HCT116 (cell line): Measurements from ENCODE around the gene ECEL1. TPM values are rescaled to one million over a fixed set of nuclear protein-coding genes. Genes with fewer than 3 reads are reported as not detected.

Source experiments
- ATAC-seq: fragments of 200-7000 bp; cut with Tn5 transposase; 2 replicates; pipeline ENCODE4 v1.9.1; 2020; ENCODE audit warnings: mild to moderate bottlenecking, moderate library complexity
- BruUV-seq: library from RNA; stranded (reverse); fragments of 400-500 nt; replicated peaks from 2 replicates; lab custom pipeline; 2021; lab: Mats Ljungman, UMichigan
- CTCF ChIA-PET: fragments of 300-600 bp; sonication (Branson Sonifier 250); formaldehyde crosslinking; loops from one replicate; lab custom pipeline; 2021; ENCODE audit warnings: antibody characterized with exemption; lab: Charles Lee
- POLR2A ChIA-PET: fragments of 300-600, 350-600 bp; sonication (Branson Sonifier 250); formaldehyde crosslinking; loops from one replicate; lab custom pipeline; 2021; ENCODE audit warnings: antibody characterized with exemption; lab: Charles Lee
- RAD21 ChIA-PET, 2 experiments: fragments of 300-600 bp; sonication (Branson Sonifier 250); formaldehyde crosslinking; loops; one replicate each; lab custom pipeline; 2023; ENCODE audit warnings: low total read pairs in 2 of 2; ENCODE audit not compliant: uncharacterized antibody in 2 of 2, unreplicated experiment in 2 of 2, low non-redundant PET in 1 of 2; lab: Charles Lee
- DNase-seq: peaks from one replicate; pipeline ENCODE4 v3.0.0-alpha.2; 2010; ENCODE audit warnings: low read depth, low spot score
- H2AFZ ChIP-seq: fragments of 200-600 bp; shearing (Covaris generic), sonication (generic); 2 replicates; pipeline ENCODE4 v1.6.1; 2017; ENCODE audit warnings: low read depth, mixed run types, mixed read lengths, antibody characterized with exemption, low read length; ENCODE audit not compliant: poor library complexity, severe bottlenecking
- H3K27ac ChIP-seq: 2 replicates; pipeline ENCODE4 v1.5.1; 2012; ENCODE audit warnings: low read depth, low read length
- H3K27me3 ChIP-seq: fragments of 200-600 bp; sonication (generic); 2 replicates; pipeline ENCODE4 v1.6.1; 2016; ENCODE audit warnings: mixed run types, low read length, mixed read lengths; ENCODE audit not compliant: insufficient read depth
- H3K36me3 ChIP-seq, 2 experiments: fragments of 200-500 bp in 1 of 2; fragments of 200-600 bp in 1 of 2; sonication (Bioruptor generic) in 1 of 2; sonication (generic) in 1 of 2; 2 replicates each; pipeline versions ENCODE4 v1.5.1 to v1.6.1; 2014 to 2016; ENCODE audit warnings: low read length in 2 of 2, inconsistent platforms in 1 of 2, mixed read lengths in 1 of 2, mixed run types in 1 of 2; ENCODE audit not compliant: insufficient read depth in 2 of 2, control insufficient read depth in 1 of 2
- H3K4me1 ChIP-seq, 2 experiments: fragments of 200-600 bp in 1 of 2; sonication (generic) in 1 of 2; 2 replicates each; pipeline versions ENCODE4 v1.5.1 to v1.6.1; 2012 to 2017; ENCODE audit warnings: low read length in 2 of 2, inconsistent platforms in 1 of 2, mild to moderate bottlenecking in 1 of 2, mixed read lengths in 1 of 2, mixed run types in 1 of 2, moderate library complexity in 1 of 2; ENCODE audit not compliant: insufficient read depth in 2 of 2, control insufficient read depth in 1 of 2
- H3K4me2 ChIP-seq: fragments of 200-600 bp; sonication (generic); 2 replicates; pipeline ENCODE4 v1.6.1; 2017; ENCODE audit warnings: mixed run types, low read length, mixed read lengths
- H3K4me3 ChIP-seq, 2 experiments: fragments of 200-600 bp in 1 of 2; sonication (generic) in 1 of 2; replicated peaks in 1 of 2; 2 replicates each; pipeline ENCODE4 v1.5.1; 2011 to 2016; ENCODE audit warnings: low read length in 2 of 2, control low read depth in 1 of 2, low read depth in 1 of 2, mild to moderate bottlenecking in 1 of 2, mixed read lengths in 1 of 2, mixed run types in 1 of 2
- H3K79me2 ChIP-seq: fragments of 200-600 bp; sonication (generic); 2 replicates; pipeline ENCODE4 v1.6.1; 2017; ENCODE audit warnings: mild to moderate bottlenecking, mixed run types, low read length, moderate library complexity, mixed read lengths; ENCODE audit not compliant: insufficient read depth
- H3K9ac ChIP-seq: fragments of 200-600 bp; sonication (generic); 2 replicates; pipeline ENCODE4 v1.6.1; 2016; ENCODE audit warnings: low read length, mixed read lengths
- H3K9me2 ChIP-seq: fragments of 200-600 bp; sonication (generic), shearing (Covaris generic); 2 replicates; pipeline ENCODE4 v1.6.1; 2017; ENCODE audit warnings: mixed run types, mild to moderate bottlenecking, moderate library complexity; ENCODE audit not compliant: insufficient read depth
- H3K9me3 ChIP-seq, 2 experiments: fragments of 200-500 bp in 1 of 2; fragments of 200-600 bp in 1 of 2; sonication (Bioruptor generic) in 1 of 2; sonication (generic) in 1 of 2; 2 replicates each; pipeline ENCODE4 v1.6.1; 2014 to 2017; ENCODE audit warnings: low read length in 2 of 2, mixed read lengths in 2 of 2, inconsistent platforms in 1 of 2, low read depth in 1 of 2, mild to moderate bottlenecking in 1 of 2, mixed run types in 1 of 2, moderate library complexity in 1 of 2; ENCODE audit not compliant: control insufficient read depth in 1 of 2, insufficient read depth in 1 of 2
- H4K20me1 ChIP-seq: fragments of 200-600 bp; sonication (generic), shearing (Covaris generic); 2 replicates; pipeline ENCODE4 v1.6.1; 2017; ENCODE audit warnings: mixed run types, mild to moderate bottlenecking, moderate library complexity; ENCODE audit not compliant: insufficient read depth
- CTCF ChIP-seq, 3 experiments: fragments of 200-600 bp in 1 of 3; sonication (generic) in 1 of 3; IDR thresholded peaks in 2 of 3; conservative IDR thresholded peaks in 1 of 3; 2 replicates each; pipeline ENCODE4 v1.5.1; 2012 to 2017; ENCODE audit warnings: low read depth in 2 of 3, low read length in 2 of 3, antibody characterized with exemption in 1 of 3, borderline replicate concordance in 1 of 3, control low read depth in 1 of 3, mild to moderate bottlenecking in 1 of 3, mixed read lengths in 1 of 3, mixed run types in 1 of 3, moderate library complexity in 1 of 3; ENCODE audit not compliant: insufficient read depth in 1 of 3
- EGR1 ChIP-seq: IDR thresholded peaks from 2 replicates; pipeline ENCODE4 v1.6.1; 2012; ENCODE audit warnings: low read depth
- ELF1 ChIP-seq: IDR thresholded peaks from 2 replicates; pipeline ENCODE4 v1.6.1; 2012; ENCODE audit warnings: low read depth, borderline replicate concordance
- EZH2 ChIP-seq: fragments of 200-600 bp; sonication (generic); IDR thresholded peaks from 2 replicates; pipeline ENCODE4 v1.6.1; 2017; ENCODE audit warnings: antibody characterized with exemption, mixed run types
- FOSL1 ChIP-seq: IDR thresholded peaks from 2 replicates; pipeline ENCODE4 v1.6.1; 2012; ENCODE audit warnings: low read depth
- MAX ChIP-seq: IDR thresholded peaks from 2 replicates; pipeline ENCODE4 v1.6.1; 2012
- POLR2A ChIP-seq: IDR thresholded peaks from 2 replicates; pipeline ENCODE4 v1.7.0; 2011; ENCODE audit warnings: borderline replicate concordance; ENCODE audit not compliant: insufficient read depth, insufficient read length; ENCODE audit errors: extremely low read depth
- POLR2AphosphoS5 ChIP-seq: IDR thresholded peaks from 2 replicates; pipeline ENCODE4 v1.6.1; 2011; ENCODE audit warnings: mild to moderate bottlenecking, low read depth, low read length, moderate library complexity
- RAD21 ChIP-seq: IDR thresholded peaks from 2 replicates; pipeline ENCODE4 v1.6.1; 2012; ENCODE audit warnings: low read depth, mild to moderate bottlenecking
- REST ChIP-seq: IDR thresholded peaks from 2 replicates; pipeline ENCODE4 v1.6.1; 2012; ENCODE audit warnings: low read depth
- SP1 ChIP-seq: IDR thresholded peaks from 2 replicates; pipeline ENCODE4 v1.6.1; 2012; ENCODE audit warnings: low read depth
- ZBTB33 ChIP-seq: IDR thresholded peaks from 2 replicates; pipeline ENCODE4 v1.6.1; 2011; ENCODE audit warnings: mild to moderate bottlenecking, low read length, moderate library complexity; ENCODE audit not compliant: insufficient replicate concordance; ENCODE audit errors: extremely low read depth
- ZFX ChIP-seq: fragments of 450-650 bp; IDR thresholded peaks from 2 replicates; pipeline ENCODE4 v1.6.1; 2017
- ZNF274 ChIP-seq: fragments of 200-500 bp; sonication (Bioruptor generic); IDR thresholded peaks from 2 replicates; pipeline ENCODE4 v1.6.1; 2014; ENCODE audit warnings: mild to moderate bottlenecking, low read depth, low read length, inconsistent platforms
- intact Hi-C: fragments of 100-400 bp; cut with micrococcal nuclease; formaldehyde crosslinking; loops from 2 replicates; pipeline ENCODE4 v1.10.0; 2022
- total RNA-seq: library from RNA; stranded (reverse); gene quantifications from one replicate; pipeline ENCODE4 v1.2.1, GENCODE V29; 2021; ENCODE audit not compliant: unreplicated experiment

ECEL1 gene
- total RNA-seq, 1 experiment from 2014 or later: not detected

- Histone ChIP-seq H2AFZ (no peak overlapping the region), H3K4me1 (peaks cover 0 to 10% of the 10 kb centered on the region in 2 experiments; a peak in 2 of 4 replicates), H3K79me2 (no peaks in the 10 kb centered on the region), H3K4me3 (no peak overlapping the region), H3K9me3 (no peaks in the 10 kb centered on the region), H3K27me3 (no peaks in the 10 kb centered on the region), H4K20me1 (no peaks in the 10 kb centered on the region), H3K27ac (no peak overlapping the region), H3K36me3 (no peaks in the 10 kb centered on the region), H3K9ac (no peak overlapping the region), H3K4me2 (no peak overlapping the region), H3K9me2 (no peaks in the 10 kb centered on the region)
- intact Hi-C loops: no loop called here
- DNase-seq (no peak), ATAC-seq (no peak)
- ChIA-PET RAD21 (interaction anchor here in 1 of 2 experiments (1.1 to 1.2 kb wide), 2 partner anchors 73 to 75 kb away, joined by 3 read pairs; partner anchors contain the start of gene PRSS56), CTCF (interaction anchor here (0.9 to 1.6 kb wide), 3 partner anchors 10 to 75 kb away, joined by 3 to 5 read pairs (median 3); partner anchors contain the start of gene PRSS56), POLR2A (no interaction called here)
- TF ChIP-seq EZH2 (no peak), CTCF (IDR thresholded peaks at IDR 0.05 in 2 of 3, conservative IDR thresholded peaks at IDR 0.05 in 1 of 3; ENCODE audit: borderline replicate concordance in 1 of 3, insufficient read depth in 1 of 3, low read depth in 2 of 3, low read length in 2 of 3) (no peak), EGR1 (no peak), SP1 (no peak), REST (no peak), POLR2AphosphoS5 (no peak), ZFX (no peak), POLR2A (no peak), RAD21 (no peak), MAX (no peak), FOSL1 (no peak), ZBTB33 (no peak), ELF1 (no peak), ZNF274 (no peak)
- no TSS peak for BruUV-seq
These were observed 40.5 kb downstream of the ECEL1 start for GRCh38 chr2:232447091-232447620.
